ENCODE measurements around the gene IPPK.

DNA sequence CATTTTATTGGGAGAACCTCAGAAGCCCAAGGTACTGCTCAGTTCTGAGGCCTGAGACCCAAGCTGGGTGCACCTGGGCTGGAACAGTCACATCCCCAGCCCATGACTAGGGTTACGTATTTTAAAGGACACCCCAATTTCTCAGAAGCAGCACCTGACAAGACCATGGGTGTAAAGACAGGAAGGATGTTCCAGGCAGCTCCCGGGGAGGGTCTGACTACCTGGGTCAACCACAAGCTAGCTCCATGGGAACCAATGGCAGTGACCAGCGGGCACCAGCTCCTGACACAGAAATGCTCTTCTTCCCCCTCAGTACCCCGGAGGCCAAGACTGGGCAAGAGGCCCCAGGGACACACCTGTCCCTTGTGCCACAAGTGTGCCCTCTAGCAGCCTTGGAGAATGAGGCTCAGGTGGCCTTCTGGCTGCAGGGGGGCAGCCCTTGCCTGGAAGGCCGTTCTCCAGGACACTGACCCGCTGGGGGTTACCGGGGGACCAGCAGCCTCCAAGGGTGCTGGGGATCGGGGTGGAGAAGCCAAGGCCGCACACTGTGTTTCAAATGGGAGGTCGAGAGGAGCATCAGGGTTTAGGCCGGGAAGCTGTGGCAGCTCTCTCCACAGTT lies 52.6 kb downstream of the IPPK start:
- TF ChIP-seq, protein P1, sequence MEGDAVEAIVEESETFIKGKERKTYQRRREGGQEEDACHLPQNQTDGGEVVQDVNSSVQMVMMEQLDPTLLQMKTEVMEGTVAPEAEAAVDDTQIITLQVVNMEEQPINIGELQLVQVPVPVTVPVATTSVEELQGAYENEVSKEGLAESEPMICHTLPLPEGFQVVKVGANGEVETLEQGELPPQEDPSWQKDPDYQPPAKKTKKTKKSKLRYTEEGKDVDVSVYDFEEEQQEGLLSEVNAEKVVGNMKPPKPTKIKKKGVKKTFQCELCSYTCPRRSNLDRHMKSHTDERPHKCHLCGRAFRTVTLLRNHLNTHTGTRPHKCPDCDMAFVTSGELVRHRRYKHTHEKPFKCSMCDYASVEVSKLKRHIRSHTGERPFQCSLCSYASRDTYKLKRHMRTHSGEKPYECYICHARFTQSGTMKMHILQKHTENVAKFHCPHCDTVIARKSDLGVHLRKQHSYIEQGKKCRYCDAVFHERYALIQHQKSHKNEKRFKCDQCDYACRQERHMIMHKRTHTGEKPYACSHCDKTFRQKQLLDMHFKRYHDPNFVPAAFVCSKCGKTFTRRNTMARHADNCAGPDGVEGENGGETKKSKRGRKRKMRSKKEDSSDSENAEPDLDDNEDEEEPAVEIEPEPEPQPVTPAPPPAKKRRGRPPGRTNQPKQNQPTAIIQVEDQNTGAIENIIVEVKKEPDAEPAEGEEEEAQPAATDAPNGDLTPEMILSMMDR (conservative IDR thresholded peaks at IDR 0.05 in 1 of 2, IDR thresholded peaks at IDR 0.05 in 1 of 2; ENCODE audit: extremely low read depth in 1 of 2, insufficient read depth in 1 of 2, low read depth in 1 of 2, low read length in 2 of 2) = no peak
- TF ChIP-seq EZH2 (IDR thresholded peaks at IDR 0.05; ENCODE audit: borderline replicate concordance, low read length) = no peak
